HCT116 (cell line): ENCODE data around the gene DLG4. TPM values are rescaled to one million over a fixed set of nuclear protein-coding genes. Genes with fewer than 3 reads are reported as not detected.

Source experiments
- ATAC-seq: fragments of 200-7000 bp; cut with Tn5 transposase; 2 replicates; pipeline ENCODE4 v1.9.1; 2020; ENCODE audit warnings: mild to moderate bottlenecking, moderate library complexity
- BruUV-seq: library from RNA; stranded (reverse); fragments of 400-500 nt; replicated peaks from 2 replicates; lab custom pipeline; 2021; lab: Mats Ljungman, UMichigan
- CTCF ChIA-PET: fragments of 300-600 bp; sonication (Branson Sonifier 250); formaldehyde crosslinking; loops from one replicate; lab custom pipeline; 2021; ENCODE audit warnings: antibody characterized with exemption; lab: Charles Lee
- POLR2A ChIA-PET: fragments of 300-600, 350-600 bp; sonication (Branson Sonifier 250); formaldehyde crosslinking; loops from one replicate; lab custom pipeline; 2021; ENCODE audit warnings: antibody characterized with exemption; lab: Charles Lee
- RAD21 ChIA-PET, 2 experiments: fragments of 300-600 bp; sonication (Branson Sonifier 250); formaldehyde crosslinking; loops; one replicate each; lab custom pipeline; 2023; ENCODE audit warnings: low total read pairs in 2 of 2; ENCODE audit not compliant: uncharacterized antibody in 2 of 2, unreplicated experiment in 2 of 2, low non-redundant PET in 1 of 2; lab: Charles Lee
- DNase-seq: peaks from one replicate; pipeline ENCODE4 v3.0.0-alpha.2; 2010; ENCODE audit warnings: low read depth, low spot score
- H2AFZ ChIP-seq: fragments of 200-600 bp; shearing (Covaris generic), sonication (generic); 2 replicates; pipeline ENCODE4 v1.6.1; 2017; ENCODE audit warnings: low read depth, mixed run types, mixed read lengths, antibody characterized with exemption, low read length; ENCODE audit not compliant: poor library complexity, severe bottlenecking
- H3K27ac ChIP-seq: 2 replicates; pipeline ENCODE4 v1.5.1; 2012; ENCODE audit warnings: low read depth, low read length
- H3K27me3 ChIP-seq: fragments of 200-600 bp; sonication (generic); 2 replicates; pipeline ENCODE4 v1.6.1; 2016; ENCODE audit warnings: mixed run types, low read length, mixed read lengths; ENCODE audit not compliant: insufficient read depth
- H3K36me3 ChIP-seq, 2 experiments: fragments of 200-500 bp in 1 of 2; fragments of 200-600 bp in 1 of 2; sonication (Bioruptor generic) in 1 of 2; sonication (generic) in 1 of 2; 2 replicates each; pipeline versions ENCODE4 v1.5.1 to v1.6.1; 2014 to 2016; ENCODE audit warnings: low read length in 2 of 2, inconsistent platforms in 1 of 2, mixed read lengths in 1 of 2, mixed run types in 1 of 2; ENCODE audit not compliant: insufficient read depth in 2 of 2, control insufficient read depth in 1 of 2
- H3K4me1 ChIP-seq, 2 experiments: fragments of 200-600 bp in 1 of 2; sonication (generic) in 1 of 2; 2 replicates each; pipeline versions ENCODE4 v1.5.1 to v1.6.1; 2012 to 2017; ENCODE audit warnings: low read length in 2 of 2, inconsistent platforms in 1 of 2, mild to moderate bottlenecking in 1 of 2, mixed read lengths in 1 of 2, mixed run types in 1 of 2, moderate library complexity in 1 of 2; ENCODE audit not compliant: insufficient read depth in 2 of 2, control insufficient read depth in 1 of 2
- H3K4me2 ChIP-seq: fragments of 200-600 bp; sonication (generic); 2 replicates; pipeline ENCODE4 v1.6.1; 2017; ENCODE audit warnings: mixed run types, low read length, mixed read lengths
- H3K4me3 ChIP-seq, 2 experiments: fragments of 200-600 bp in 1 of 2; sonication (generic) in 1 of 2; replicated peaks in 1 of 2; 2 replicates each; pipeline ENCODE4 v1.5.1; 2011 to 2016; ENCODE audit warnings: low read length in 2 of 2, control low read depth in 1 of 2, low read depth in 1 of 2, mild to moderate bottlenecking in 1 of 2, mixed read lengths in 1 of 2, mixed run types in 1 of 2
- H3K79me2 ChIP-seq: fragments of 200-600 bp; sonication (generic); 2 replicates; pipeline ENCODE4 v1.6.1; 2017; ENCODE audit warnings: mild to moderate bottlenecking, mixed run types, low read length, moderate library complexity, mixed read lengths; ENCODE audit not compliant: insufficient read depth
- H3K9ac ChIP-seq: fragments of 200-600 bp; sonication (generic); 2 replicates; pipeline ENCODE4 v1.6.1; 2016; ENCODE audit warnings: low read length, mixed read lengths
- H3K9me2 ChIP-seq: fragments of 200-600 bp; sonication (generic), shearing (Covaris generic); 2 replicates; pipeline ENCODE4 v1.6.1; 2017; ENCODE audit warnings: mixed run types, mild to moderate bottlenecking, moderate library complexity; ENCODE audit not compliant: insufficient read depth
- H3K9me3 ChIP-seq, 2 experiments: fragments of 200-500 bp in 1 of 2; fragments of 200-600 bp in 1 of 2; sonication (Bioruptor generic) in 1 of 2; sonication (generic) in 1 of 2; 2 replicates each; pipeline ENCODE4 v1.6.1; 2014 to 2017; ENCODE audit warnings: low read length in 2 of 2, mixed read lengths in 2 of 2, inconsistent platforms in 1 of 2, low read depth in 1 of 2, mild to moderate bottlenecking in 1 of 2, mixed run types in 1 of 2, moderate library complexity in 1 of 2; ENCODE audit not compliant: control insufficient read depth in 1 of 2, insufficient read depth in 1 of 2
- H4K20me1 ChIP-seq: fragments of 200-600 bp; sonication (generic), shearing (Covaris generic); 2 replicates; pipeline ENCODE4 v1.6.1; 2017; ENCODE audit warnings: mixed run types, mild to moderate bottlenecking, moderate library complexity; ENCODE audit not compliant: insufficient read depth
- CTCF ChIP-seq, 3 experiments: fragments of 200-600 bp in 1 of 3; sonication (generic) in 1 of 3; IDR thresholded peaks in 2 of 3; conservative IDR thresholded peaks in 1 of 3; 2 replicates each; pipeline ENCODE4 v1.5.1; 2012 to 2017; ENCODE audit warnings: low read depth in 2 of 3, low read length in 2 of 3, antibody characterized with exemption in 1 of 3, borderline replicate concordance in 1 of 3, control low read depth in 1 of 3, mild to moderate bottlenecking in 1 of 3, mixed read lengths in 1 of 3, mixed run types in 1 of 3, moderate library complexity in 1 of 3; ENCODE audit not compliant: insufficient read depth in 1 of 3
- JUND ChIP-seq: IDR thresholded peaks from 2 replicates; pipeline ENCODE4 v1.6.1; 2012
- POLR2AphosphoS5 ChIP-seq: IDR thresholded peaks from 2 replicates; pipeline ENCODE4 v1.6.1; 2011; ENCODE audit warnings: mild to moderate bottlenecking, low read depth, low read length, moderate library complexity
- RAD21 ChIP-seq: IDR thresholded peaks from 2 replicates; pipeline ENCODE4 v1.6.1; 2012; ENCODE audit warnings: low read depth, mild to moderate bottlenecking
- intact Hi-C: fragments of 100-400 bp; cut with micrococcal nuclease; formaldehyde crosslinking; loops from 2 replicates; pipeline ENCODE4 v1.10.0; 2022
- total RNA-seq: library from RNA; stranded (reverse); gene quantifications from one replicate; pipeline ENCODE4 v1.2.1, GENCODE V29; 2021; ENCODE audit not compliant: unreplicated experiment

DLG4 gene
- total RNA-seq, 1 experiment from 2014 or later: 15.0 TPM

- Histone ChIP-seq H3K27me3 (no peaks in the 10 kb centered on the region), H3K4me1 (peaks cover 21 to 33% of the 10 kb centered on the region in 2 experiments), H2AFZ (no peak overlapping the region), H3K9ac (no peak overlapping the region), H3K27ac (peak overlapping the region; percentile 16; the same call in 1 of the 2 replicates), H3K9me2 (no peaks in the 10 kb centered on the region), H3K36me3 (peaks cover 16 to 32% of the 10 kb centered on the region in 2 experiments), H3K4me2 (no peak overlapping the region), H3K4me3 (no peak overlapping the region), H3K9me3 (no peaks in the 10 kb centered on the region), H4K20me1 (peaks cover 5% of the 10 kb centered on the region; the same call in 1 of the 2 replicates), H3K79me2 (peaks cover 78% of the 10 kb centered on the region)
- BruUV-seq: no TSS peak
- ChIA-PET CTCF (no interaction called here), POLR2A (no interaction called here), RAD21 (no interaction called here)
- DNase-seq (no peak), ATAC-seq (no peak)
- TF ChIP-seq RAD21 (no peak), POLR2AphosphoS5 (peak; percentile 53), JUND (0 out of 2 replicates have a peak, but pooled peaks have one; percentile 4)
- intact Hi-C loops: no loop called here
Observed at GRCh38 chr17:7256766-7257456, 37.3 kb upstream of the DLG4 start.

- Histone ChIP-seq H3K27me3 (no peaks in the 10 kb centered on the region), H2AFZ (no peak overlapping the region), H3K4me1 (peaks cover 19 to 28% of the 10 kb centered on the region in 2 experiments), H3K9me2 (no peaks in the 10 kb centered on the region), H3K36me3 (peaks cover 13 to 23% of the 10 kb centered on the region in 2 experiments), H4K20me1 (no peaks in the 10 kb centered on the region; the same call in 1 of the 2 replicates), H3K79me2 (peaks cover 74% of the 10 kb centered on the region), H3K9me3 (no peaks in the 10 kb centered on the region), H3K9ac (no peak overlapping the region), H3K27ac (no peak overlapping the region), H3K4me2 (no peak overlapping the region), H3K4me3 (no peak overlapping the region)
- peak; percentile 34; the same call in 1 of the 2 replicates for TF ChIP-seq POLR2AphosphoS5
- no peak for TF ChIP-seq CTCF (IDR thresholded peaks at IDR 0.05 in 2 of 3, conservative IDR thresholded peaks at IDR 0.05 in 1 of 3; ENCODE audit: borderline replicate concordance in 1 of 3, insufficient read depth in 1 of 3, low read depth in 2 of 3, low read length in 2 of 3)
- BruUV-seq: no TSS peak
- DNase-seq (no peak), ATAC-seq (no peak)
- ChIA-PET RAD21 (no interaction called here), POLR2A (interaction anchor here (0.7 to 1.4 kb wide), 4 partner anchors 9 to 48 kb away, joined by 3 to 5 read pairs (median 4); partner anchors contain the start of gene GABARAP), CTCF (no interaction called here)
- intact Hi-C loops: loop anchor here (5.0 kb wide), 1 partner anchor 53 kb away; the partner anchor contains the start of gene EIF5A
Observed at GRCh38 chr17:7254511-7254910, 34.9 kb upstream of the DLG4 start.
